Mucosa of descending colon (tissue), 3 donors: ENCODE measurements around the gene ASH1L. TPM values are rescaled to one million over a fixed set of nuclear protein-coding genes. Genes with fewer than 3 reads are reported as not detected.
A peak's percentile ranks its signal among the peaks of the same experiment; 100 is the strongest.
"Not testable (repeated sequence)": the region's sequence is repeated elsewhere in the genome, so short reads cannot be mapped to it uniquely, and the experiment has no call there.

Experiments
- ATAC-seq: fragments of 200-7000 bp; cut with Tn5 transposase; one replicate; pipeline ENCODE4 v1.9.1; 2020; ENCODE audit warnings: mild to moderate bottlenecking, moderate library complexity
- DNase-seq, 3 donors: peaks; one replicate each; pipeline ENCODE4 v3.0.0-alpha.2; 2020
- H3K36me3 ChIP-seq: fragments of 200-600 bp; one replicate; pipeline ENCODE4 v1.8.0; 2021; ENCODE audit warnings: low read depth, mild to moderate bottlenecking
- H3K4me1 ChIP-seq: fragments of 200-600 bp; one replicate; pipeline ENCODE4 v1.8.0; 2021; ENCODE audit warnings: low read depth, mild to moderate bottlenecking
- H3K4me3 ChIP-seq: fragments of 200-600 bp; one replicate; pipeline ENCODE4 v1.8.0; 2021; ENCODE audit warnings: mild to moderate bottlenecking
- H3K9me3 ChIP-seq: fragments of 200-600 bp; one replicate; pipeline ENCODE4 v1.8.0; 2021; ENCODE audit warnings: mild to moderate bottlenecking
- intact Hi-C, 2 donors: fragments of 100-400 bp; cut with DNase I in 1 of 2; cut with micrococcal nuclease in 1 of 2; formaldehyde crosslinking; loops; one replicate each; pipeline versions ENCODE4 v1.11.0 to v1.11.1; 2022; cut with DNase I, micrococcal nuclease
- total RNA-seq, 3 donors: library from RNA; stranded (reverse); fragmentation: NEBNext Ultra II Directional in 2 of 3; extraction: Animal tissue kit (Norgen Biotek cat#: 25700) in 2 of 3; gene quantifications; one replicate each; pipeline versions ENCODE4 v1.2.1 to v1.2.4, GENCODE V29; 2021 to 2023
- TF ChIP-seq, protein P1 (sequence below): fragments of 200-600 bp; IDR thresholded peaks from one replicate; pipeline ENCODE4 v1.8.0; 2022; ENCODE audit warnings: antibody characterized with exemption, mild to moderate bottlenecking
- donor health status: DM: no; HTN: no; CAD: no; lungs with moderate emphysema.
- donor health status: DM: no; HTN: no; CAD: no.
- donor health status: DM: no; HTN: yes; CAD: no.

Gene ASH1L
- total RNA-seq, 3 donors from 2014 or later = 50.4 to 100 (median 64.4) TPM

DNA sequence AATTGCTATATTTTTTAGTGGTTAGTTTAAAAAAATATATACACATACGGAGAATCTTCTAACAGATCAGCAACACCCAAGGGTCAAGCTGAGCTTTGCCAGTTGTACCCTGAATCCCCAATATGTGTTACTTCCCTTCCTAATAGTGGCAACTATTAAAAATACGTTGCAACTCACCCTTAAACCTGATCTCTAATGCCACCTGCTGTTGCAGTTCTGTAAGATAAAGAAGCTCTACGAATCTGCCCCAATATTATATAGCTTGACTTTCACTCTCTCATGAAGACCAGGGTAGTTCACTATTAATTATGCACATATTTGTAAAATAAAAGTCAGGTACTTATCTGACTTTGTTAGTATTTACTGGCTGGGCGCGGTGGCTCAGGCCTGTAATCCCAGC, 58.4 kb downstream of the ASH1L start:
- Histone ChIP-seq H3K4me1 (peaks cover 14% of the 10 kb centered on the region), H3K36me3 (no peaks in the 10 kb centered on the region), H3K4me3 (no peak overlapping the region), H3K9me3 (no peaks in the 10 kb centered on the region)
- DNase-seq (peak in 1 of 3 donors; percentile 40), ATAC-seq (peak; percentile 31)
- TF ChIP-seq, protein P1, sequence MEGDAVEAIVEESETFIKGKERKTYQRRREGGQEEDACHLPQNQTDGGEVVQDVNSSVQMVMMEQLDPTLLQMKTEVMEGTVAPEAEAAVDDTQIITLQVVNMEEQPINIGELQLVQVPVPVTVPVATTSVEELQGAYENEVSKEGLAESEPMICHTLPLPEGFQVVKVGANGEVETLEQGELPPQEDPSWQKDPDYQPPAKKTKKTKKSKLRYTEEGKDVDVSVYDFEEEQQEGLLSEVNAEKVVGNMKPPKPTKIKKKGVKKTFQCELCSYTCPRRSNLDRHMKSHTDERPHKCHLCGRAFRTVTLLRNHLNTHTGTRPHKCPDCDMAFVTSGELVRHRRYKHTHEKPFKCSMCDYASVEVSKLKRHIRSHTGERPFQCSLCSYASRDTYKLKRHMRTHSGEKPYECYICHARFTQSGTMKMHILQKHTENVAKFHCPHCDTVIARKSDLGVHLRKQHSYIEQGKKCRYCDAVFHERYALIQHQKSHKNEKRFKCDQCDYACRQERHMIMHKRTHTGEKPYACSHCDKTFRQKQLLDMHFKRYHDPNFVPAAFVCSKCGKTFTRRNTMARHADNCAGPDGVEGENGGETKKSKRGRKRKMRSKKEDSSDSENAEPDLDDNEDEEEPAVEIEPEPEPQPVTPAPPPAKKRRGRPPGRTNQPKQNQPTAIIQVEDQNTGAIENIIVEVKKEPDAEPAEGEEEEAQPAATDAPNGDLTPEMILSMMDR = no peak
- intact Hi-C loops = no loop called here

DNA sequence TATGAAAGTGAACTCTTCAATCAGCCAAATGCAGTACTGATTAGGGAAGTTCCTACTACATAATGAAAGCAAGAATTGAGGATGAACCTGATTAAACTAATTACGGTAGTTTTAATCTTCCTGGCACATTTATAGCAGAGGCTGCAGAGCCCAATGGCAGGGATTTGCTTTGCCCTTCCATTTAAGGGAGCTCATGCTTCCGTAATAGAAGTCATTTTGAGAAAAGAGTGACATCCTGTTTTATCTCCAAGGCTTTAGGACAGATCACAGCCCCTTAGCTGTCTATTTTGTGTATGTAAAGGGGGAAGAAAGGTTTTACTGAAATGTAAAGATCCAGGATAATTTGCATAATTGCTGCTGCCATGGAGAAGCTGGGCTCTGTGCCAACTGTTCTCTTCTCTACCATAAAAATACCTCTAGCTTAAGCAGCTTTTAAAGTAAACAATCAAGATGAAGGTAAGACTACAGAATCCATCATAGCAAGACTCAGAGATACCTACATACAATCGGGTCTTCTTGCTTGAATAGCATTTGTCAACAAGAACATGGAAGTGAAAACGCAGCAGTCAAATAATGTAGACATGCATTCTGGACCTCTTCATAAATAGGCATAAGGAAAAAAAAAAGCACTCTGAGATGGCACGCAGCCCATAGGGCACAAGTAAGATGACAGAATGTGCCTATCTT, 62.5 kb downstream of the ASH1L start:
- ATAC-seq (peak; percentile 87), DNase-seq (peak in 1 of 3 donors; percentile 89)
- no peak overlapping the region for H3K4me3 ChIP-seq
- intact Hi-C loops = no loop called here
- H3K36me3 ChIP-seq = no peaks in the 10 kb centered on the region
- TF ChIP-seq, protein P1 = no peak
- H3K4me1 ChIP-seq = peaks cover 14% of the 10 kb centered on the region
- no peaks in the 10 kb centered on the region for H3K9me3 ChIP-seq

DNA sequence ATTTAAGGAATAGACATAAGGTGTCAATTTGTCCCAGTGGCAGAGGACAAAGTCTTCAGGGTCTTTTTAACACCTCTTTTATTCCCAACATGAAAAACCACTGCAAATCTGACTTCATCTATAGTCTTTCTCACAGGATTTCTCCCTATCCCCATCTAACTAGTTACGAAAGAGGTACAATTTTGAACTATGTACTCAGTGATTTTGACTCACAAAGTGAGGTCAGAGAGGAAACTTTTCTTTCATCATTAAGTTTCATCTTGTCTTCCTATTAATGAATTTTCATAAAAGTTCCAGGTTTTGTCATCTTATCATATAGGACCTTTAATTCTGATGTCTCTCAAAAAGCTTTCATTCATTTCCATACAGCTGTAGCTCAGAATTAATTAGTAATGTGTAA, 63.3 kb downstream of the ASH1L start:
- Histone ChIP-seq H3K4me3 (no peak overlapping the region), H3K4me1 (peaks cover 14% of the 10 kb centered on the region), H3K9me3 (no peaks in the 10 kb centered on the region), H3K36me3 (no peaks in the 10 kb centered on the region)
- TF ChIP-seq, protein P1 = no peak
- ATAC-seq = no peak
- intact Hi-C loops = no loop called here
- no peak for DNase-seq

DNA sequence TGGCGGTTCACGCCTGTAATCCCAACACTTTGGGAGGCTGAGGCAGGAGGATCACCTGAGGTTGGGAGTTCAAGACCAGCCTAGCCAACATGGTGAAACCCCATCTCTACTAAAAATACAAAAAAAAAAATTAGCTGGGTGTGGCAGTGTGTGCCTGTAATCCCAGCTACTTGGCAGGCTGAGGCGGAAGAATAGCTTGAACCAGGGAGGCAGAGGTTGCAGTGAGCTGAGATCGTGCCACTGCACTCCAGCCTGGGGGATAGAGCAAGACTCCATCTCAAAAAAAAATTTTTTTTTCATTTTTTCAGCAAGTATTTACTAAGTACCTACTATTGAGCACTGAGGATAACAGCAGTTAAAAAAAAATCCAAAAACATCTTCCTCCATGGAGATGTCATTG, 69.0 kb downstream of the ASH1L start:
- intact Hi-C loops, ATAC-seq, H3K36me3 ChIP-seq, H3K4me3 ChIP-seq, H3K9me3 ChIP-seq, H3K4me1 ChIP-seq: not testable (repeated sequence)
- peak in 1 of 3 donors; percentile 43 for DNase-seq

DNA sequence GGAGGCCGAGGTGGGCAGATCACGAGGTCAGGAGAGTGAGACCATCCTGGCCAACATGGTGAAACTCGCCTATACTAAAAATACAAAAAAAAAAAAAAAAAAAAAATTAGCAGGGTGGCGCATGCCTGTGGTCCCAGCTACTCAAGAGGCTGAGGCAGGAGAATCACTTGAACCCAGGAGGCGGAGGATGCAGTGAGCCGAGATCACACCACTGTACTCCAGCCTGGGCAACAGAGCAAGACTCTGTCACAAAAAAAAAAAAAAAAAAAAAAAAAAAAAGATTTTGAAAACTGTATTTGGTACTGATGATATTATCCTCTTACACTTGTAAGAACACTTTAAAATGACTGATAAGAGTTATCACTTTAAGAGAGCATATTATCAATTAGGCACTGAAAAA, 74.2 kb downstream of the ASH1L start:
- H3K4me3 ChIP-seq, H3K9me3 ChIP-seq, DNase-seq, ATAC-seq, H3K4me1 ChIP-seq, H3K36me3 ChIP-seq, intact Hi-C loops: not testable (repeated sequence)

DNA sequence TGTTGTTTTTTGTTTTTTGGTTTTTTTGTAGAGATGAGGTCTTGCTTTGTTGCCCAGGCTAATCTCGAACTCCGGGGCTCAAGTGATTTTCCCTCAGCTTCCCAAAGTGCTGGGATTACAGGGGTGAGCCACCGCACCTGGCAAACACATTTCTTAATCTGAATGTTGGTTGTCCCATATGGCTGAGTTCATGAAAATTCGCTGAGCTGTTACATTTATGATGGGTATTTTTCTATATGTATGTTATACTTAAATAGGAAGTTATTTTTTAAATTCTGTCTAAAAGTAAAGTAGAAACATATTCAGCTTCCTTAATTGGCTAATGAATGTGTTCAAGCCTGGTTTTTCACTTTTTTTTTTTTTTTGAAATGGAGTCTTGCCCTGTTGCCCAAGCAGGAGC, 75.1 kb downstream of the ASH1L start:
- no peak for DNase-seq
- Histone ChIP-seq H3K4me1 (no peaks in the 10 kb centered on the region), H3K4me3 (no peak overlapping the region), H3K9me3 (no peaks in the 10 kb centered on the region), H3K36me3 (no peaks in the 10 kb centered on the region)
- TF ChIP-seq, protein P1 = no peak
- intact Hi-C loops = no loop called here
- no peak for ATAC-seq

DNA sequence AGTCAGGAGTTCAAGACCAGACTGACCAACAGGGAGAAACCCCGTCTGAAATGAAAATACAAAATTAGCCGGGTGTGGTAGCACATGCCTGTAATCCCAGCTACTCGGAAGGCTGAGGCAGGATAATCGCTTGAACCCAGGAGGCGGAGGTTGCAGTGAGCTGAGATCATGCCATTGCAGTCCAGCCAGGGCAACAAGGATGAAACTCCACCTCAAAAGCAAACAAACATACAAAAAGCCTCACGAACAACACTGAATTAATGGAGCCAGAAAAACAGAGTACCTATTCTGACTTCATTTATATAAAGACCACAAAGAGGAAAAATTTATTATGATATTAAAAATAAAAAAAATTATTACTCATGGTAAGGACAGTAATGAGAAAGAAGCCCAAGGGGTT, 75.7 kb downstream of the ASH1L start:
- H3K9me3 ChIP-seq, H3K4me3 ChIP-seq, H3K4me1 ChIP-seq, intact Hi-C loops, H3K36me3 ChIP-seq: not testable (repeated sequence)
- DNase-seq (peak in 2 of 3 donors; percentile 24 to 38), ATAC-seq (peak; percentile 67)
